SU-DHL-6 (cell line): Measurements from ENCODE around the gene SDR42E1.

Experiments
- H2AFZ ChIP-seq: fragments of 200-600 bp; sonication (generic); 2 replicates; pipeline ENCODE4 v1.6.1; 2014; ENCODE audit warnings: low read depth, mild to moderate bottlenecking, moderate library complexity, mixed read lengths, antibody characterized with exemption, low read length; ENCODE audit not compliant: severe bottlenecking
- H3F3A ChIP-seq: fragments of 200-600 bp; shearing (Covaris generic); 2 replicates; pipeline ENCODE4 v1.6.0; 2016; ENCODE audit warnings: antibody characterized with exemption, mild to moderate bottlenecking; ENCODE audit not compliant: insufficient read depth
- H3K27ac ChIP-seq: fragments of 200-600 bp; sonication (generic); 2 replicates; pipeline ENCODE4 v1.5.1; 2016; ENCODE audit warnings: low read depth, mild to moderate bottlenecking, low read length, moderate library complexity, mixed read lengths
- H3K27me3 ChIP-seq: fragments of 200-600 bp; sonication (generic), shearing (Covaris generic); 2 replicates; pipeline ENCODE4 v1.6.0; 2014; ENCODE audit warnings: mild to moderate bottlenecking, low read length
- H3K36me3 ChIP-seq: fragments of 200-600 bp; sonication (generic); 2 replicates; pipeline ENCODE4 v1.6.1; 2014; ENCODE audit warnings: mild to moderate bottlenecking, low read length, mixed read lengths
- H3K4me2 ChIP-seq: fragments of 300-600, 200-600 bp; shearing (Covaris generic), sonication (generic); 2 replicates; pipeline ENCODE4 v1.6.0; 2014; ENCODE audit warnings: low read length, low read depth, mild to moderate bottlenecking; ENCODE audit not compliant: poor library complexity, severe bottlenecking
- H3K4me3 ChIP-seq: fragments of 200-600 bp; sonication (generic); 2 replicates; pipeline ENCODE4 v1.5.1; 2014; ENCODE audit warnings: antibody characterized with exemption, low read length, mild to moderate bottlenecking, mixed read lengths; ENCODE audit not compliant: insufficient read depth, poor library complexity, severe bottlenecking
- H3K79me2 ChIP-seq: fragments of 200-600 bp; sonication (generic); 2 replicates; pipeline ENCODE4 v1.6.1; 2014; ENCODE audit warnings: mild to moderate bottlenecking, low read length, moderate library complexity; ENCODE audit not compliant: insufficient read depth
- H3K9ac ChIP-seq: fragments of 200-600 bp; sonication (generic); 2 replicates; pipeline ENCODE4 v1.7.0; 2014; ENCODE audit warnings: mild to moderate bottlenecking, low read length
- H3K9me2 ChIP-seq: fragments of 200-600 bp; sonication (generic); replicated peaks from 2 replicates; pipeline ENCODE4 v1.6.1; 2014; ENCODE audit warnings: low read length; ENCODE audit not compliant: insufficient read depth
- H3K9me3 ChIP-seq: fragments of 200-600 bp; sonication (generic); 2 replicates; pipeline ENCODE4 v1.6.1; 2014; ENCODE audit warnings: low read length, mixed read lengths; ENCODE audit not compliant: insufficient read depth
- H4K20me1 ChIP-seq: fragments of 200-600 bp; sonication (generic); 2 replicates; pipeline ENCODE4 v1.6.1; 2014; ENCODE audit warnings: low read depth, mild to moderate bottlenecking, antibody characterized with exemption, low read length, moderate library complexity, mixed read lengths
- CTCF ChIP-seq: fragments of 200-600 bp; sonication (generic); IDR thresholded peaks from one replicate; pipeline ENCODE4 v1.5.1; 2017; ENCODE audit warnings: antibody characterized with exemption, mild to moderate bottlenecking, low read length, moderate library complexity; ENCODE audit not compliant: insufficient read depth, poor library complexity, severe bottlenecking
- EZH2phosphoT487 ChIP-seq: fragments of 200-600 bp; sonication (generic), shearing (Covaris generic); conservative IDR thresholded peaks from 2 replicates; pipeline ENCODE4 v1.6.1; 2018; ENCODE audit warnings: mild to moderate bottlenecking, antibody characterized with exemption, low read length, moderate library complexity, mixed read lengths

Gene SDR42E1

GRCh38 chr16:82024316-82024715 lies 13.0 kb upstream of the SDR42E1 start:
- Histone ChIP-seq H3K9me2 (no peaks in the 10 kb centered on the region), H3K79me2 (no peaks in the 10 kb centered on the region)

GRCh38 chr16:82023206-82023605 lies 11.9 kb upstream of the SDR42E1 start:
- H3F3A ChIP-seq = no peaks in the 10 kb centered on the region
- no peak for TF ChIP-seq CTCF
- no peak for TF ChIP-seq EZH2phosphoT487
- no peak overlapping the region for H3K27ac ChIP-seq
- no peak overlapping the region for H3K4me3 ChIP-seq
- H4K20me1 ChIP-seq = no peaks in the 10 kb centered on the region
- no peak overlapping the region for H3K4me2 ChIP-seq
- no peaks in the 10 kb centered on the region for H3K27me3 ChIP-seq
- H3K36me3 ChIP-seq = no peaks in the 10 kb centered on the region
- H3K9me3 ChIP-seq = no peaks in the 10 kb centered on the region
- H3K79me2 ChIP-seq = no peaks in the 10 kb centered on the region
- H3K9me2 ChIP-seq = no peaks in the 10 kb centered on the region
- no peak overlapping the region for H2AFZ ChIP-seq
- H3K9ac ChIP-seq = no peak overlapping the region

More at GRCh38 chr16:82024316-82024715, 13.0 kb upstream of the SDR42E1 start:
- no peak overlapping the region for H3K4me3 ChIP-seq
- no peaks in the 10 kb centered on the region for H3K27me3 ChIP-seq
- TF ChIP-seq CTCF (no peak), EZH2phosphoT487 (no peak)
- H3K9me3 ChIP-seq = no peaks in the 10 kb centered on the region
- no peak overlapping the region for H3K27ac ChIP-seq
- H3F3A ChIP-seq = no peaks in the 10 kb centered on the region
- H2AFZ ChIP-seq = no peak overlapping the region
- H3K4me2 ChIP-seq = no peak overlapping the region
- H3K9ac ChIP-seq = no peak overlapping the region
- H3K36me3 ChIP-seq = no peaks in the 10 kb centered on the region
- no peaks in the 10 kb centered on the region for H4K20me1 ChIP-seq

- TF ChIP-seq CTCF = no peak
- TF ChIP-seq EZH2phosphoT487 = no peak
- Histone ChIP-seq H3K9me2 (0 out of 2 replicates have a peak, but pooled peaks cover 4% of the 10 kb centered on the region), H4K20me1 (no peaks in the 10 kb centered on the region), H3K79me2 (no peaks in the 10 kb centered on the region), H3K9me3 (no peaks in the 10 kb centered on the region), H3F3A (no peaks in the 10 kb centered on the region), H3K27ac (no peak overlapping the region), H2AFZ (no peak overlapping the region), H3K4me3 (no peak overlapping the region), H3K36me3 (no peaks in the 10 kb centered on the region), H3K4me2 (no peak overlapping the region), H3K9ac (no peak overlapping the region), H3K27me3 (no peaks in the 10 kb centered on the region)
These were observed 8.8 kb upstream of the SDR42E1 start for GRCh38 chr16:82020051-82020450.

DNA sequence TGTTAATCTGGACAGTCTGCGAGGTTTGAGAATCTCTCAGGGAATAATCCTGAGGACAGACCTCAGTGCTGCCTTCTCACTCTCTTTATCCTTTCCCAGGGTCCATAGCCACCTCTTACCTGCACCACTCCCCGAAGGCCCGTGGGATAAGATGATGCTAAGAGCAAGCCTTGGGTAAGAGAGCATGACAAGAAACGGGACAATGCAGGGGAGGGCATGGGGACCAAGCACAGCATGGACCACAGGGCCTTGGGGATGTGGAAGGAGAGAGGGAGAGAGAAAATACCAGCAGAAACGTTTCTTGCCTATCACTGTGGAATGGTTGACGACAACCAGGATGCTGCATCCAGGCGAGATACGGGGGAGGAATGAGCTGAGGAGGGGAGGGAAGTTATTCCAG lies 8.3 kb upstream of the SDR42E1 start:
- no peaks in the 10 kb centered on the region for H3F3A ChIP-seq
- H3K27me3 ChIP-seq = no peaks in the 10 kb centered on the region
- H3K9me3 ChIP-seq = no peaks in the 10 kb centered on the region
- no peak overlapping the region for H2AFZ ChIP-seq
- 0 out of 2 replicates have a peak, but pooled peaks cover 4% of the 10 kb centered on the region for H3K9me2 ChIP-seq
- TF ChIP-seq EZH2phosphoT487 (no peak), CTCF (no peak)
- H3K4me3 ChIP-seq = no peak overlapping the region
- no peak overlapping the region for H3K9ac ChIP-seq
- H3K79me2 ChIP-seq = no peaks in the 10 kb centered on the region
- no peaks in the 10 kb centered on the region for H3K36me3 ChIP-seq
- no peak overlapping the region for H3K27ac ChIP-seq
- no peak overlapping the region for H3K4me2 ChIP-seq
- no peaks in the 10 kb centered on the region for H4K20me1 ChIP-seq
